GM21515 (cell line): ENCODE results near the gene NAIF1.
"Not testable (repeated sequence)": the region's sequence is repeated elsewhere in the genome, so short reads cannot be mapped to it uniquely, and the experiment has no call there.

Experiments
- ATAC-seq: cut with Tn5 transposase; IDR thresholded peaks from one replicate; pipeline ENCODE4 v1.9.1; 2021; ENCODE audit not compliant: unreplicated experiment

Gene NAIF1

DNA sequence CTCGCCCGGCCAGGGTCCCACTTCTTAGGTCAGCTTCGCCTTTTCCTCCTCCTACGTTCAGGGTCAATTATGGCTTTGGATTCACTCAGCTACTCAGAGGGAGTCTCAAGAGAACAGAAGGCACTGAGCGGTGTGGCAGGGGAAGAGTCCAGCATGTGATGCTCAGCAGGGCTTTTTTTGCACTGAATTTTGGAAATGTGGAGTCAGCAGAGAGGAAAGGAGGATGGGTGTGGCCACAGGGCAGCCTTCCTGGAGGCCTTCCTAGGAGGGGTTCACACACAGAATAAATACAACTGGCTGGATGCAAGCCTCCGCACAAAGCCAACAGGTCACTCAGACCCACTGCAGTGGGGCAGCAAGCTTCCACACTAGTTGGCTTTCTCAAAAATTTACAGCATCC, 4.8 kb downstream of the NAIF1 start:
- no peak for ATAC-seq

DNA sequence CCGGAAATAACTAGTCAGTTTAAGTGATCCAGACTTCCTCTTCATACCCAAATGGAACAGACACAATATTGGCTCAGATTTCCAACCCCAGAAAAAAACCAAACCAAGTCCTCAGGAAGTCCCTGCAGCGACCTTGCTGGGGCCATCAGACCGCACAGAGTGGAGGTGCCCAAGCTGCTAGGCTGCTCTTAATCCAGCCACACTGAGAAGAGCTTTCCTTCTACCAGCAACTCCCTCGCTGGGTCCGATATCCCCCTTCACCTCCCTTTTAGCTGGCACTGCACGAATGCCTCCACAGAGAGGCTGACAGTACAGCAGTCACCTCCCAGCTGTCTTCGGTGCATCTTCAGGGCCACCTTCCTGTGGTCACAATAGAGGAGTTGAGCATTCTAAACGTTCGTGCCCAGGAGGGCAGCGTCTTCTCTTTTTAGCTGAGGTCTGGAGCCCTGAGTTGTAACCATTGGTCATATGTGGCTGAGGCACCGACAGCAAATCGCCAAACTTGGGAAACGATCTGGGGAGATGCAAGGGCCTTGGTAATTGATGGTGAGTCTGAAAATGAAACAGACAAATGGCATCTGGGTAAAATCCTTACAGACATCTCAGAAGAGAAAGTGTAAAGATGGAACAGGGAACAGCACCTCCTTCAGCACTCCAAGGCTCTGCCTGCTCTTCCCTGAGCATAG, 5.7 kb downstream of the NAIF1 start:
- no peak for ATAC-seq

DNA sequence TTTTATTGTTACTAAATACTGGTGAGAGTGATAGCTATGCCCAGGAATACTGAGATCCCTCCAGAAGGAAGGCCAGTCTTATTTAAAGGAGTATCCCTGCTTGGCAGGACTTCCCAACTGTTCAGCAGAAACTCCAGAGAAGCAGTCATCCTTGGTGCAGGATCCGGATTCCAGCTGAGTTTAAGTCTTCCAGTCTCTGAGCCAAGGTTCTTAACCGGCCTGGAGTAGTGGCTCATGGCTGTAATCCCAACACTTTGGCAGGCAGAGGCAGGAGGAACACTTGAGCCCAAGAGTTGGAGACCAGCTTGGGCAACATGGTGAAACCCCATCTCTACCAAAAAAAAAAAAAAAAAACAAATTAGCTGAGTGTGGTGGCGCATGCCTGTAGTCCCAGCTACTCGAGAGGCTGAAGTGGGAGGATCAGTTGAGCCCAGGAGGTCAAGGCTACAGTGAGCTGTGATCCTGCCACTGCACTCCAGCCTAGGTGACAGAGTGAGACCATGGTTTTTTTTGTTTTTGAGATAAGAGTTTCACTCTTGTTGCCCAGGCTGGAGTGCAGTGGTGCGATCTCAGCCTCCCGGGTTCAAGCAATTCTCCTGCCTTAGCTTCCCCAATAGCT, 7.6 kb downstream of the NAIF1 start:
- ATAC-seq: no peak

- ATAC-seq: no peak
These were observed 9.3 kb downstream of the NAIF1 start for GRCh38 chr9:128057724-128058409.

DNA sequence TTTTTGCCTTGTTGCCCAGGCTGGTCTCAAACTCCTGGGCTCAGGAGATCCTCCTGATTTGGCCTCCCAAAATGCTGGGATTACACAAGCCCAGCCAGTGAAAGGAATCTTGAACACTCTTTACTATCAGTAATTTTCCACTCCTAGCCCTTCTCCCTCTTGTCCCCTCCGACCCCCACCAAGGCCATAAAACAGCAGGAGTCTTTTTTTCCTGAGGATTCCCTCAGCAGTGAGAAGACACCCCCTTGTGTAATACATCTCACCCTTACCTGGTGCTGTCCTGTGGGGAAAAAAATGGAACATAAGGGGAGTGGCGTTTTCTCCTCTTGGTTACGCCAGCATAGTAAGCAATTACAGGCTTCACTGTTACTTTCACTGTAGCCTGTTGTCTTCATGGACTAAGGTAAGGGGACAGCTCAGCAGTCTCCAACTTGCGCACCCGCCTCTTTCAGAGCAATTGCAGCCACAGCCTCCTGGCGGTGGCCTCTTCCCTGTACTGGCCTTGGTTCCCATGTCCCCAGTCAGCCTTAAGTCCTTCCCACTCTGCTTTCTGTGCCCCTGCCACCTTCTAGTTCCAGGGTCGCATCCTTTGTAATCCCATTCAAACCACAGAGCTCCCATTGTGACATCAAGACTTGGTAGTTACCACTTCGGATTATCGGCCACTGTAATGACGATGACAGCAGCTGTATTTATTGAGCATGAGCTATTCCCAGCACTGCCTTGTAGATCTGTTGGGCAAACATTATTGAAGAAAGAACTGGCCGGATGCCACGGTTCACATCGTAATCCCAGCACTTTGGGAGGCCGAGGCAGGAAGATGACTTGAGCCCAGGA, 10.0 kb downstream of the NAIF1 start:
- no peak for ATAC-seq

- ATAC-seq: no peak
These were observed 11.0 kb downstream of the NAIF1 start for GRCh38 chr9:128056086-128056485.

- no peak for ATAC-seq
These were observed 11.6 kb downstream of the NAIF1 start for GRCh38 chr9:128055344-128056040.

GRCh38 chr9:128054087-128054486, 13.0 kb downstream of the NAIF1 start:
- ATAC-seq: no peak

DNA sequence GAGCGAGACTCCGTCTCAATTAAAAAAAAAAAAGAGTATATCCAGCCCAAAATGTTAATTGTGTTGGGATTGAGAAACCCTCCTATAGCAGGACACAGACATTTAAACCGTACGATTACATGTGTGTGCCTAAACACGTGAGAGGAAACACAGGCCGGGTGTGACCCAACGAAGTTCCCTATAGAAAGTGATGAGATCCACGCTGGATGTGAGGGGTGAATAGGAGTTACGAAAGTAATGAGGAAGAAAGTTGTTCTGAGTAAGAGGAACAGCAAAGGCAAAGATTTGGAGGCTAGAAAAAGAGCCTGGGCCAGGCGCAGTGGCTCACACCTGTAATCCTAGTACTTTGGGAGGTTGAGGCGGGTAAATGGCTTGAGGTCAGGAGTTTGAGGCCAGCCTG, 13.6 kb downstream of the NAIF1 start:
- ATAC-seq: no peak

- no peak for ATAC-seq
These were observed 15.0 kb downstream of the NAIF1 start for GRCh38 chr9:128051932-128052709.

DNA sequence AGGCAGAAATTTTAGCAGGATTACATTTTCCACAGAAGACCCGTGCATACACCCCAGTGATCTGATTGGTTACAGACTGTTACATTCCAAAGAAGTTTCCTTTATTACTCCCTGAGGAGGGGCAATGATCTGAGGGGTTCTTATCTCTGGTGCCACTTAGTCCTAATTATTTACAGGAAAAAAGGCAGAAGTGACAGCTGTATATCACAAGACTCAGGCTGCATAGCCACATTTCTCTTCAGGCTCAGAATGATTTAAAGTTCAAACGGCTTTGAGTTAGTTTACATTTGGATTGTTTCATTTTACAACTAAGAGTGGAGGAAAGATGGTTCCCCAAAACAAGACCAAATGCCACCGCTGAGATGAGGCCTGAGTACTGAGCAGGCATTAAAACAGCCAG, 17.3 kb downstream of the NAIF1 start:
- no peak for ATAC-seq

DNA sequence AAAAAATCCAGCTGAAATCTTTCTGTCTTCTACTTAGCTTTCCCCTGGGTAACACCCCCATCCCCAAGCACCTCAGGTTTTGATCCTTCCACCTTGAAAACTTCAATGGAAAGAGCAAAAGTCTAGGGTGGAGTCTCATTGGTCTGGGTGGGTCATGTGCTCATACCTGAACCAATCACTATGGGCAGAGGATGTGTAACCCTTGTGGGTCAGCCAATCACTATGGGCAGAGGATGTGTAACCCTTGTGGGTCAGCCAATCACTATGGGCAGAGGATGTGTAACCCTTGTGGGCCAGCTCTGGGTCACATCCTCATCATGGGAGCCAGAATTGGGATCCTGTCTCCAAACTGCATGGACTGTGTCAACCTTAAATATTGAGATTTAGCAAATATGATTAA, 18.5 kb downstream of the NAIF1 start:
- ATAC-seq: no peak

- ATAC-seq: no peak
These were observed 19.9 kb downstream of the NAIF1 start for GRCh38 chr9:128047231-128047630.

- ATAC-seq: no peak
These were observed 21.3 kb downstream of the NAIF1 start for GRCh38 chr9:128045831-128046230.

- ATAC-seq: not testable (repeated sequence)
These were observed 21.7 kb downstream of the NAIF1 start for GRCh38 chr9:128045409-128045808.

DNA sequence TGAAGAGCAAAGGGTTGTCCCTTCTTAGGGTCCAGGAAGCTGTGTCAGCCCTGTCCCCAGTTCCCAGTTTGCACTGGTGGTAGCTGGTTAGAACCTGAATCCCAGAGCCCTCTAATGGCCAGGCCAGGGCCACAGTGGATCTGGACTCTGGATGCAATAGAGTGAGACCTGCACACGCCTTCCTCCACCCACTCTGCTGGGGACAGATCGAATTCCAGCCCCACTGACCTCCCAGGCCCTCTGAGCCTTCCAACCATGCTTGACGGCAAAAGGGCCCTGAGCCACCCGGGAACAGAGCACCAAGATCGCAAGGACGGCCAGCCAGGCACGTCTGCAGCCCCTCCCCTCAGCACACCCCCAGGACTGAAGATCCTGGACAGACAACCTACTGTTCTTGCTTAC, 23.7 kb downstream of the NAIF1 start:
- no peak for ATAC-seq

GRCh38 chr9:128042043-128042442, 25.1 kb downstream of the NAIF1 start:
- ATAC-seq: no peak

- ATAC-seq: not testable (repeated sequence)
These were observed 26.3 kb downstream of the NAIF1 start for GRCh38 chr9:128040783-128041182.

GRCh38 chr9:128036522-128036921, 30.6 kb downstream of the NAIF1 start:
- not testable (repeated sequence) for ATAC-seq
